Body of pancreas (tissue), 4 donors: ENCODE results near the gene SELENOF.

Experiments
- POLR2A ChIP-seq, 3 donors: fragments of 450-650 bp; IDR thresholded peaks; one replicate each; pipeline ENCODE4 v1.6.1; 2016; ENCODE audit warnings: antibody characterized with exemption in 3 of 3, mild to moderate bottlenecking in 2 of 3
- TF ChIP-seq, protein P1 (sequence below), 7 experiments: fragments of 450-650 bp in 4 of 7; fragments of 200-600 bp in 3 of 7; sonication (generic) in 3 of 7; IDR thresholded peaks; one replicate each; pipeline ENCODE4 v1.5.1; 2016 to 2019; ENCODE audit warnings: antibody characterized with exemption in 7 of 7

DNA sequence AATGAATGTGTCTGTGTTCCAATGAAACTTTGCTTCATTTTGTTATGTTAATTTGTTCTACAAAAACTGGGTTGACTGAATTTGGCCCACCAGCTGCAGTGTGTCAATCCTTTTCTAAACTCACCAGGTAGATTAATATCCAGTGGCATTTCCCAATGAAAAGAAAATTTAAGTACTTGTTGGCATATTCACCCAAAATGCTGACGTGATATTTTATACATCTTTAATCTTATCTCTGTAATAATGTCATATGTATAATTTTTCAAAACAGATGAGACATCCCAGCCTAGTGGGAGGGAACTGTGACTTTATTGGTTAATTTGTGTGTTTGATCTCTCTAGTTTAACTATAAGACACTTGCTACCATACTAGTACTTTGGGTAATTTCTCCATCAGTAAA is 8.1 kb downstream of the SELENOF start:
- TF ChIP-seq, protein P1, sequence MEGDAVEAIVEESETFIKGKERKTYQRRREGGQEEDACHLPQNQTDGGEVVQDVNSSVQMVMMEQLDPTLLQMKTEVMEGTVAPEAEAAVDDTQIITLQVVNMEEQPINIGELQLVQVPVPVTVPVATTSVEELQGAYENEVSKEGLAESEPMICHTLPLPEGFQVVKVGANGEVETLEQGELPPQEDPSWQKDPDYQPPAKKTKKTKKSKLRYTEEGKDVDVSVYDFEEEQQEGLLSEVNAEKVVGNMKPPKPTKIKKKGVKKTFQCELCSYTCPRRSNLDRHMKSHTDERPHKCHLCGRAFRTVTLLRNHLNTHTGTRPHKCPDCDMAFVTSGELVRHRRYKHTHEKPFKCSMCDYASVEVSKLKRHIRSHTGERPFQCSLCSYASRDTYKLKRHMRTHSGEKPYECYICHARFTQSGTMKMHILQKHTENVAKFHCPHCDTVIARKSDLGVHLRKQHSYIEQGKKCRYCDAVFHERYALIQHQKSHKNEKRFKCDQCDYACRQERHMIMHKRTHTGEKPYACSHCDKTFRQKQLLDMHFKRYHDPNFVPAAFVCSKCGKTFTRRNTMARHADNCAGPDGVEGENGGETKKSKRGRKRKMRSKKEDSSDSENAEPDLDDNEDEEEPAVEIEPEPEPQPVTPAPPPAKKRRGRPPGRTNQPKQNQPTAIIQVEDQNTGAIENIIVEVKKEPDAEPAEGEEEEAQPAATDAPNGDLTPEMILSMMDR (IDR thresholded peaks at IDR 0.05), result no peak
- TF ChIP-seq POLR2A (IDR thresholded peaks at IDR 0.05), result no peak
